ENCODE results near the gene DENND5A.
A peak's percentile ranks its signal among the peaks of the same experiment; 100 is the strongest.
"Not testable (repeated sequence)": the region's sequence is repeated elsewhere in the genome, so short reads cannot be mapped to it uniquely, and the experiment has no call there.

The DENND5A gene

GRCh38 chr11:9264316-9265210, 587 bp downstream of the DENND5A start:
- peak in 1 of 2 donors; percentile 8 for DNase-seq (ENCODE audit: low read depth in 2 of 2)

GRCh38 chr11:9263840-9264315, 1.3 kb downstream of the DENND5A start:
- no peak for DNase-seq (ENCODE audit: low read depth in 2 of 2)

- not testable (repeated sequence) for DNase-seq (ENCODE audit: low read depth in 2 of 2)
Measured at GRCh38 chr11:9260838-9261146, 4.4 kb downstream of the DENND5A start.

- DNase-seq (ENCODE audit: low read depth in 2 of 2): no peak
Measured at GRCh38 chr11:9259981-9260837, 4.9 kb downstream of the DENND5A start.

- DNase-seq (ENCODE audit: low read depth in 2 of 2): not testable (repeated sequence)
Measured at GRCh38 chr11:9258279-9258678, 6.9 kb downstream of the DENND5A start.

GRCh38 chr11:9254416-9254815, 10.7 kb downstream of the DENND5A start:
- no peak for DNase-seq (ENCODE audit: low read depth in 2 of 2)

GRCh38 chr11:9253086-9253485, 12.1 kb downstream of the DENND5A start:
- DNase-seq (ENCODE audit: low read depth in 2 of 2): no peak

GRCh38 chr11:9251311-9251710, 13.8 kb downstream of the DENND5A start:
- no peak for DNase-seq (ENCODE audit: low read depth in 2 of 2)

GRCh38 chr11:9250139-9250582, 15.0 kb downstream of the DENND5A start:
- DNase-seq (ENCODE audit: low read depth in 2 of 2): no peak

GRCh38 chr11:9249252-9249651, 15.9 kb downstream of the DENND5A start:
- DNase-seq (ENCODE audit: low read depth in 2 of 2): no peak

- no peak for DNase-seq (ENCODE audit: low read depth in 2 of 2)
Measured at GRCh38 chr11:9247863-9248262, 17.3 kb downstream of the DENND5A start.

GRCh38 chr11:9236242-9236641, 28.9 kb downstream of the DENND5A start:
- not testable (repeated sequence) for DNase-seq (ENCODE audit: low read depth in 2 of 2)

GRCh38 chr11:9232482-9232881, 32.7 kb downstream of the DENND5A start:
- DNase-seq (ENCODE audit: low read depth in 2 of 2): no peak

GRCh38 chr11:9231848-9232177, 33.3 kb downstream of the DENND5A start:
- no peak for DNase-seq (ENCODE audit: low read depth in 2 of 2)

- DNase-seq (ENCODE audit: low read depth in 2 of 2): no peak
Measured at GRCh38 chr11:9230296-9230695, 34.9 kb downstream of the DENND5A start.

GRCh38 chr11:9228091-9228490, 37.1 kb downstream of the DENND5A start:
- DNase-seq (ENCODE audit: low read depth in 2 of 2): no peak

GRCh38 chr11:9225748-9226298, 39.3 kb downstream of the DENND5A start:
- no peak for DNase-seq (ENCODE audit: low read depth in 2 of 2)

GRCh38 chr11:9222654-9223053, 42.5 kb downstream of the DENND5A start:
- no peak for DNase-seq (ENCODE audit: low read depth in 2 of 2)

GRCh38 chr11:9220853-9221252, 44.3 kb downstream of the DENND5A start:
- DNase-seq (ENCODE audit: low read depth in 2 of 2): not testable (repeated sequence)

GRCh38 chr11:9219572-9219971, 45.6 kb downstream of the DENND5A start:
- no peak for DNase-seq (ENCODE audit: low read depth in 2 of 2)

GRCh38 chr11:9219115-9219514, 46.0 kb downstream of the DENND5A start:
- DNase-seq (ENCODE audit: low read depth in 2 of 2): no peak

GRCh38 chr11:9214765-9215164, 50.4 kb downstream of the DENND5A start:
- no peak for DNase-seq (ENCODE audit: low read depth in 2 of 2)
